HG03159 (cell line): ENCODE data around the gene ENPP6.
"Not testable (repeated sequence)": the region's sequence is repeated elsewhere in the genome, so short reads cannot be mapped to it uniquely, and the experiment has no call there.

ENCODE experiments used
- ATAC-seq: cut with Tn5 transposase; IDR thresholded peaks from one replicate; pipeline ENCODE4 v1.9.1; 2021; ENCODE audit warnings: mild to moderate bottlenecking, moderate library complexity; ENCODE audit not compliant: unreplicated experiment

The ENPP6 gene

DNA sequence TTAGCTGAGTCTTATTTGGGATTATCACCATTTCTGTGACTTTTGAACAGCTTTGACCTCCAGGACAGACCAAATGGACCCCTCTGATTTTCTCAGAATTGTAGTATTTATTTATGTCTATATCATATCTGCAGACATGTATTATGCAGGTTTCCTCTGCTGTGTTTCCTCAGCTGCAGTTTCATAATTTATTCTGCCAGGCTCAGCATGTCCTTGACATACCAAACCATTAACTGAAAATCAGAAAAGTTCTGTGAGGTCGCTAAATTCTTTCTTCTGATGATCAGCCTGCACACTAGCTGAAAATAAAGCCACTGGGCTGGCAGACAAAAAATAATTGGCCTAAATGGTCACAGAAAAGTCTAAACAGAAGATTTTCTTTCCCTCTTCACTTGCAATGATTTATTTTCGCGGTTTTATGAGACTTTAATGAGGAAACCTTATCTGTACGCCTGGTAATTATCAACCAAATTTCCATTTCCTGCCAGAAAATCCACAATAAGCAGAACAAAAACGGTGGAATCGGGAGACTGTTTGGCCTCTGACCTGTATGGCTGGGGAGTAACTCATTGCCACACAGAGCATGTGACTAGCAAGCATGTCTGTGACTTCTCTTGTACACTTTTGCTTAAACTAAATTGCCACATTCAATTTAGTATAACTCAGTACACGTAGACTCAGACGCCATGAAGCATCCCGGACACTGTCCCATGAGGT is 150.9 kb downstream of the ENPP6 start:
- ATAC-seq = no peak

DNA sequence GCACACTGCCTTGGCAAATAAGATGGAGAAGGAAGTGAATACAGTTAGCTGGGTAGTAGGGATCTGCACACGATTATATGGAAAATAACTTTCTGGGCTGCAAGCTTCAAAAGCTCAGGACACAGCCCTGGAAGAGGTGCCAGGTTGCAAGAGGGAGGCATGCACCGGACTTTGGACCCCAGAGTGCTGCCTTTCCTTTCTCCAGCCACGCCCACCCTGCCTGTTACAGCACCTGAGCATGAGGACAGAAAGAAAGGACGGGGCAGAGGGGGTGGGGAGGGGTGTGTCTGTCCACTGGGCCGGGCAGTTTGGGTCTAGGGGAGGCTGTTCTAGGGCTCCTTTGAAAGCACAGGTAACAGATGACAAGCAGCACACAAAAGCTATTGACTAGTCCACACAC is 152.8 kb downstream of the ENPP6 start:
- no peak for ATAC-seq

DNA sequence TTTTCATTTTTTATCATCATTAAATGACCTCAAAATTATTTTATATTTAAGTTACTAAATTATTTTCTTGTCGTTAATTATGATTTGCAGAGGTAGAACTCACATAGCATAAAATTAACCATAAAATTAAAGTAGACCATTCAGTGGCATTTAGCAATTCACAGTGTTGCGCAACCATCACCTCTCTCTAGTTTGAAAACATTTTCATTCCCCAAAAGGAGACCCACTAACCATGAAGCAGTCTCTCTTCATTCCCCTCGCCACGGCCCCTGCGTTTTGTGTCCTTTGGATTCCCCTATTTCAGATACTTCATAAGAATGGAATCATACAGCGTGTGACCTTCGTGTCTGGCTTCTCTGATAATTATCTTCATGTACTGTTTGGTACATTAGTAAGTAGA is 154.9 kb downstream of the ENPP6 start:
- ATAC-seq = no peak

DNA sequence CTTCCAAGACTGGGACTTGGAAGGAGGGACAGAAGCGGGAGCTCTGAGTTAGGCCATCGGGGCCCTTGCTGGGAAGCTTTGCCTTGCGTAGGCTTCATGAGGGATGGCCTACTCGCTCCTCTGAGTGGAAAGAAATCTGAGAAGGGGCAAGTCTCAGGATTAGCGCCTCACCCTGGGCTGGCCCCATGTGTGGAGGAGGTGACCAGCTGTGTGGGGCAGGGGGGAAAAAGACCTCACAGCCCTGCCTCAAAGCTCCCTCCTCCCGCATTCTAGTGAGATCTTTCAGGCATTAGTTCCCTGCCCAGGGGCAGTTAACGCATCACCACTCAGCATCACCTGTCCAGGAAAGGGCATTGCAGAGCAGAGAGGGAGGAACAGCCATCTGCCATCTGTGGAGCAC is 156.1 kb downstream of the ENPP6 start:
- ATAC-seq = no peak

DNA sequence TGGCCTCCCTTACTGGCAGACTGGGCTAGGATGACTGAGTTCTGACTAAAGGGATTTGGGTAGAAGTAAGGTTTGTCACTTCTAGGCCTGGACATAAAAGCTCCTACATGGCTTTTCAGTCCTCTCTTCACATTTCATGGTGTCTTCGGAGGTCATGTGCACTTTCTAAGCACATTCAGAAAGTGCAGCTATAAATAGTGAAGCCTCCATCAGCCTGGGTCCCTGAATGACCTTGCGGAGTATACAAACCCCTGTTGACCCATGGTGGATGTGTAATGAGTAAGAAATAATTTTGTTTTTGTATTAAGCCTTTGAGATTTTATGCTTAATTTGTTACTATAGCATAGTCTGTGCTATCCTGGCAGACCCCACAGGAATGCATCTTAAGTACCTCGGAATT is 158.6 kb downstream of the ENPP6 start:
- ATAC-seq = no peak

DNA sequence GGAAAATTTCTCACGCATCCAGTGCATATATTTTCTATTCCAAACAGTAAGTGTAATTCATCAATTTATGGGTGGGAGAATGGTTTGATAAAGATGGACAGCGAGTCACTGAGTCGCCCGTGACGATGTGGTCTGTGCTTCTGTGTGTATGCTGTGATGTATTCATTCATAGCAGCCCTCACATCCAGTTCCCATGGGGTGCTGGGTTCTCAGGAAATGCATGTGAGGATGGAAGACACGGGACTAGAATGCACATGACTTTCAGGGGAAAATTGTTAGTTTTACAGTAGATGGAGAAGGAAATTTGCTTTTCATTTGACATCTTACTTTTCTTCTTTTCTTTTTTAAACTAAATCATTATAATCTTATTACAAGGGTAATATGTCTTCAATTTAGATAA is 159.6 kb downstream of the ENPP6 start:
- ATAC-seq = no peak

DNA sequence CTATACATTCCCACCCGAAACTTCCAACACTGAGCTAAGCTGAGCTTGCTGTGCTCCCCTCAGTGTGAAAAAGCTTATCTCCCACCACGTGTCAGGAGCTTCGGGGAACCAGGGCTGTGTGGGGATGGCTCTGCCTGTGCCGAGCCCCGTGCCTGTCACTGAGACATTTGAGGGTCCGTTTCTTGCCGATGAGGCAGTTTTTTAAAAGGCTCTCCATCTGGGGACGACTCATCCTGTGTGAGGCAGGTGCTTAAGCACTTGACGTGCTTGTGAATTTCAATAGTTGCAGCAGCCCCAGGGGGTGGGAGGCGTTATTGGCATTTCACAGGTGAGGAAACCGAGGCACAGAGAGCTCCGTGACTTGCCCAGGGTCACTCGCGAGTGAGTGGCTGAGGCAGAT is 160.8 kb downstream of the ENPP6 start:
- no peak for ATAC-seq

DNA sequence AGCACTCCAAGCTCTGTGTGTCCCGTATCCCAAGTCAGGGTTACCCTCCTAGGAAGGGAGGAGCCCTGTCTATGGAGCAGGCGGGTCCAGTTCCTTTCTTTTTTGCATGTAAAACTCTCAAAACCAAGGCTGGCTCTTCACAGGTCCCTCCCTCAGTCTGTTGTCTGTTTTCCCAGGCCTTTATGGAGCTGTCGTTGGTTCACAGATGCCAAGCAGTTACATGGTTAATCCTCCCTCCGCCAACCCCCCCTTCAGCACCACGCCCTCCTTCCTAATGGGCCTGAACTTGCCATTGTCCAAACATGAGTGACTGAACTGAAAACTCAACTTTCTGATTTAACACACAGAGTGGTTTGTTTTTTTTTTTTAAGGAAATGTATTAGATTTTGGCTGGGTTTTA is 164.2 kb downstream of the ENPP6 start:
- ATAC-seq = no peak

DNA sequence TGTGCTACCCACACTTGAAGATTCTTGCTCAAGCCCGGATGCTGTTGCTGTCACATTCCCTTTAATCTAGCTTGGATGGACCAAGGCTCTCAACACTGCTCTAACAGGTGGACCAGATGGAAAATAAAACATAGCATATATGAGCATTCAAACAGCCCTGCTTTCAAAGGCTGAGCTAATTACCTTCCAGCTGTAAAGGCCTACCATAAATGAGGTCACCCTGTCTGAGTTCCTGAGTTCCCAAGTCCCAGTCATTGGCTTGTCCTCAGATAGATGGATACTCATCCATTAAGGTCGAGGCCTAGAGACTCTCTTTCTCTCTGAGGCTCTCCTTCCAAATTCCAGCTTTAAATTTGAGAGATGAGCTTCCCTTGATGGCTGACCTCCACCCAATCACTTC is 165.1 kb downstream of the ENPP6 start:
- ATAC-seq = no peak

DNA sequence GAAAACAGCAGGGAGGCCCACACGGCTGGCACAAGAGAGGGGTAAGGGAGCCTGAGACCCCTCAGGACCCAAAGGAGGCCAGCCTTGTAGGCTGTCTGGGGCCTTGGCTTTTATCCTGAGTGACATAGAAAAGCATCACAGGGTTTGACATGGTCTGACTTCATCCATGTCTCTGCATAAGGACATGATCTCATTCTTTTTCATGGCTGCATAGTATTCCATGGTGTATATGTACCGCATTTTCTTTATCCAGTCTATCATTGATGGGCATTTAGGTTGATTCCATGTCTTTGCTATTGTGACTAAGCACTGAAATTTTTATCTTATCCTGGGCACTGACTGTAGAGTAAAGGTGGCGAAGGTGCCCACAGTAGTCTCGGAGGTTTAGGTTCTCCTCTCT is 166.4 kb downstream of the ENPP6 start:
- not testable (repeated sequence) for ATAC-seq

DNA sequence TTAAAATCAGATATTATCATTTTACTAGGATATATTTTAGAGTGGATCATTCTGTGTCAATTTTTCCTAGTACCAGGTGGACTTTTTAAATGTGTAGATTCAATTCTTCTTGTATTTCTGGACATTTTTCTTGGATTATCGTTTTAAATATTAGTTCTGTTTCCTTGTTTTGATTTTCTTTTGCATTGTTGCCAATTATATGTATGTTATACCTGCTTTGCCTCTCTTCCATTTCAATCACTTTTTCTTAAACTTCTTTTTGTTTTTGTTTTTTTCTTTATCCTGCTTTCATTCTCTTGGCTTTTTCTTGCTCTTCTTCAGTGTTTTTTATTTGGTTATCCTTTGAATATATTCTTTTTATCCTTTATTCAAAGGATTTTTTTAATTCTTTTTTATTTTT is 171.5 kb downstream of the ENPP6 start:
- ATAC-seq = no peak

DNA sequence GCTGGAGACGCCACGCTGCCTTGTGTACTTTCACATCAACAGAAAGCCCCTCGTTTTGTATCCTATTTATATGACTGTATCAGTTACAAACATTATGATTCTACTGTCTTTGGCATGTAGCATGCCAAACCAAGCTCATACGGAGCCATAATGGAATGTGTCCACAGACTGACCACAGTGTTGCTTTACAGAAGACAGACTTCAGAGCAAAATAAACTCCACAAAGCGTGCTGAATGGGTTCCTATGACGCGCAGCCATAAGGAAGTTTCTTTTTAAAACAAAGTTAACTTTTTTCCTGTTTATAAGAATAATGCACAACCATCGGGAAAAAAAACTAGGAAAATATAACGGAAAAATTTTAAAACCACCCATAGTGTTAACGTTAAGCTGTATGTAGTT is 176.5 kb downstream of the ENPP6 start:
- ATAC-seq = no peak

DNA sequence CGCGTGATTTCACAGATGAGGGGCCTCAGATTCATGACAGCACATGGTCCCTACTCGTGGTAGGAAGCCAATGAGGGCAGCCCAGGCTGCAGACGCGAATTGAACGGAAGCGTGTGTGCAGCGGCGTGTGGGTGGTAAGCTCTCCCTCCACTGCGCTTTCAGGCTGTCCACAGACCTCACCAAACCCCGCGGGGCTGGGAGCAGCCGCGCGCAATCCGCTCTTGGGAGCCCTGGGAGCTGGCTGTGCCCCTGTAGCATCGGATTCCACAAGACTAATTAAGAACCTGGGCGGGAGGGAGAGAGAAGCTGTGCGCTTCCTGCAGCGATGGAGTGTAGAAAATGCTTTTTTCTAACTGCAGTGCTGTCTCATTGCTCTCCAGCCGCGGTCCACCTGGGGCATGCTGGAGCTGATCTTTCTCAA is 177.7 kb downstream of the ENPP6 start:
- no peak for ATAC-seq
